Measurements from ENCODE around the gene ATIC.
"Not testable (repeated sequence)": the region's sequence is repeated elsewhere in the genome, so short reads cannot be mapped to it uniquely, and the experiment has no call there.

ATIC gene

DNA sequence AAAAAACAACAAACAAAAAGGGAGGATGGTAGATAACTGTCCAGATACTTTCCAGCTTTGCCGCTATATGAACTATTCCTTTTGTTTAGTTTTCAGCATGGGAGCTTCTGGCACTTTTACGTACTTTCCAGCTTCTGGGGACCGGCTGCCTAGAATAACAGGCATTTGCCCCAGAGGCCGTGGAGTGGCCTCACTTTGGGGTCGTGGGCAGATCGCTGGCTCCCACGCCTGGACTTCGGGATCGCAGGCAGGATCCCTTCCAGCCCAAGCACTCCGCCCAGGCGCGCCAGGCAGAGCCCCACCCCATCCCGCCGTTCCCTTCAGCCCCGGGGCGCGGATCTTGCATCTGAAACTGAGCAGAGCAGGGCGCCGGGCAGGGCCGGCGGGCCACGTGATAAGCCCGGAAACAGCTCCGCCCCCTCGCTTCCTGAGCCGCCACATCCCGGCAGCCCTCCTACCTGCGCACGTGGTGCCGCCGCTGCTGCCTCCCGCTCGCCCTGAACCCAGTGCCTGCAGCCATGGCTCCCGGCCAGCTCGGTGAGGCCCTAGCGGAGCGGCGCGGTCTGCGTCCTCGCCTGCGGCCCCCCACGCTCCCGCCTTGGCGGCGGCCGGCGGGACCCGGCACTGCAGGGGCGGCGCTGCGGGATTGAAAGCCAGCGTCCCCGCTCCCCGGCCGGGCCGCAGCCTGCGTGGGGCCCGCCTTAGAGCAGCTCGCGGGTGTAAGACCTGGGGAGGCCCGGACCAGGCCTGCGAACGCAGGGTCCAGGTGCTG, at the start of gene ATIC:
TSS of gene ATIC (plus strand) at position 435 of the 772 bp plus-strand sequence. CDS start at position 519, 84 bp downstream.
- DNase-seq (ENCODE audit: low read depth, low spot score) = peak; percentile 99

DNA sequence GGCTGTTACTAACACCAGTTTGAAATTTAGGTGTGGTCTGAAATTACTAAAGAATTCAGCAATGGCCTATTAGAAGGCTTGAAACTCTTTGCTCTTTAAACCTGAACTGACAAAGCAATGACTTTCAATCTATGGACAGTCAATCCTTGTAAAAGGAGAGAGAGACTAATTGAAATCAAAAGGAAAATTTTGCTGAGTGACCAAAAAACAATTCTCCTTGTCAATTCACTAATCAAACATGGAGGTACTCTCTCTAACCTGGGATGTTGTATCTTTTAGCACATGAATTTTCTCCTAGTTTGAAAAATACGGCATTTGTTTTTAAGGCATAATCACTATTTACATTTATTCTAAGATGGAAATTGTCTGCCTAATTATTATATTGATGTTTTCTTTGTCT, 49.6 kb upstream of the ATIC start:
- no peak for DNase-seq (ENCODE audit: low read depth, low spot score)

DNA sequence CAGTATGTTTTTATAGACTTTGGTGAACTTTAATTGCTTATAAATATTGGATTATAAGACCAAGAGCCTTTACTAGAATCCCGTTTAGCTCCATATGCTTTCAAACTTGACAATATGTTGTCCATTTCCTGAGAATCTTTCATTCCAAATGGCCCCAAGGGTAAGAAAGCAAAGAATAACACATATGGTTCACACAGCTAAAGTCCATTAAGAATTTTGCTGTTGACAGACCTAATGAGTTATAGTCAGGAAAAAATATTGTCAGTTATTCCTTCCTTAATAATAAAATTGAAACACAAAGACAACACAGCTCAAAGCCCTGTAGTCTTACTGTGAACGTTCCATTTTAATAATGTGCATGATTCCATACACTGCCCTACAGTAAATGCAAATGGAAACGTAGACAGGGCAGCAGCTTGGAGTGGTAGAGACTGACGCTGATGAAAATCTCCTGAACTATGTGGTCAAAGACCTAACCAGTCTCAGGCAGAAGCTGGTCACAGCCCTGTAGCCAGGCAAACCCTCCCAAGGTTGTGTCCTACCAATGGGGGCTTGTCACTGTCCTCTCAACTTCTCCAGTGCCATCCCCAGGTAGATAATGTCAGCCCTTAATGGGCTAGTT, 49.0 kb upstream of the ATIC start:
- no peak for DNase-seq (ENCODE audit: low read depth, low spot score)

DNA sequence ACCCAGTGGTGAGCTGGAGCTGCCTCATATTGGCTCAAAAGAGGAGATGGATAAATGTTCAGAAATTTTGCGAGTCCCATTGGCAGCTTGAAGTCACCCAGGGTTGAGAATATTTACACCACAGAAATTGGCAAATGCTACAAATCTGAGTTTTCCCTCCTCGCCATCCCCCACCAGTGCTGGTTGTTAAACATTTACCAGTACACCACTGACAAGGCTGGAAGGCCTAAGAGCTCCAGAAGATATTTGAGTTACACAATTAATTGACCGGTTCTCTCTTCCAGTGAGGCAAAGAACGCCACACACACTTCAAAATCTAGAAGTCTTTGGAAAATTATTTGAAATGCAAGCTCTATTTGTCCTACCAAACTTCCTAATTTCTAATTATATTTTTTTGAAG, 47.5 kb upstream of the ATIC start:
- no peak for DNase-seq (ENCODE audit: low read depth, low spot score)

DNA sequence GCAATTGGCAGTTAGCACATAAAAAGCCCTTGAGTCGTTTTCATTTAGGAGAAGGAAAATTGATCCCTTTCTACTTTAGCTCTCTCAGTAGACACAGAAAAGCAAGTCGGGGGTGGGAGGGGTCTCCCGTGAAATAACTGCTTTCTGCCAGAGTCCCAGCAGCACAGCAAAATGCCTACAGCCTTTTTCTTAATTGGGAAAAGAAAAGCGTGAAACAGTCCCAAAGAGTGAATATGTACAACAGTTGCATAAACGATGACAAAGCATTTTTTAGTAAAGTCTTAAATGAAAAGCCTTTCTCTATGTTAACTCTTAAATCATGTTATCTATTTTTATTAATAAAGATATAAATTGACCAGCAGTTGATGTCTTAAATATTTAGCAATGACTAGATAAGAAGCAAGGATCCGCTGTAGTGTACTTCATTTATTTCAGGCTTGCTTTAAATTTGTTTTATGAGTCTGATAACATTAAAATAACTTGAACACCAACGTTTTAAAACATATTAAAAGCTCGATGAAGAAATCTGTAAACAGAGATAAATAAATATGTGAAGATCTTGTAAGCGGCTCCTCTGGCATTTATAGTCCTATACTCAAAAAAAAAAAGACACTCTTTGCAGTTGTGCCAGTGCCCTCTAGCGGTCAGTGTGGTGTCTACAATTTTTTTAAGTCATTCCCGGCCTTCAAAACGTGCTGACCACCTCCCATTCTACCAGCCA, 42.3 kb upstream of the ATIC start:
- peak; percentile 79 for DNase-seq (ENCODE audit: low read depth, low spot score)

DNA sequence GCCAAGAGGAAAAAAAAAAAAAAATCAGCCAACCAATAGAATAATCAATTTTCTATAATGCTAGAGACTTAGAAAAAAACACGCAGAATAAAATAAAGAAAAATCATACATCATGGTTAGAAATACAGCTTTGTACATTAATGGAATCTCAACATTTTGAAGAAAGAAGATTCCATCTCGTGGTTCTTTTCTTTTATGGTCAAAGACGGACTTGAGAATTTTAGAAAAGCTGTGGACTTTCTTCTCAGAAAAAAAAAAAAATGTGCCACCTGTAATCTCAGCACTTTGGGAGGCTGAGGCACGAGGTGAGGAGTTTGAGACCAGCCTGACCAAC, 41.8 kb upstream of the ATIC start:
- no peak for DNase-seq (ENCODE audit: low read depth, low spot score)

DNA sequence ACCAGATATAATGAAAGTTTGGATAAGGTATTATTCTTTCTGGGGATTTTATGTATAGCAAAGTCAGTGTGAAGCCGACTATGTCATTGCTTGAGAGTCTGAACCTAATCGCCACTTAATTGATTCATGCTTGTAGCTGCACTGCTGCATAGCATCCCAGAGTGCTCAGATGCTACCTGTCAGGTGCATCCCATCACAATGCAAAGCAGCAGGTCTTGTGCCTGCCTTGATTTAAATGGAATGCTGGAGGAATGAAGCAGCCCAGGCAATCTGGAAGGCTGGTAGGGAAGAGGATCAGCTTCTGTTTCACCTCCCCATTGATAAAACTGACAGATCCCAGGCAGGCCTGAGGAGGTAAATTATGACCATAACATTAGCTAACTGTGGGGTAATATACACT, 40.4 kb upstream of the ATIC start:
- DNase-seq (ENCODE audit: low read depth, low spot score) = peak; percentile 49

DNA sequence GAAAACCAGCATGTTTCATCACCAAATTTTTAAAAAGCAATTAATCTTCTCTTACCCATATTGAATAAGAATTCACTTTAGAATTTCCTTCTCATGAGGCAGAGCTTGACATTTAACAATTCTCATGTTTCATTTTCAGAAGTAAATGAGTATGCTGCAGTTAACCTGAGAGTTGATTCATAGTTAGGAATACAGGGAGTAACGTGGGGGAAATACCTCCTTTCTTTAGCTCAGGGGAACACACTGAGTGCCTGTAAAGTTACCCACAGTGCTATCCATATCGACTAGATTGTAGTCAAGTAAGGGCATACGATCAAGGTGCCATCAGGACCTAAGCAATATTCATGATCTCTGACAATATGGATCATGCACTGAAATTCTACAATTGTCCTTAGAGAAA, 38.9 kb upstream of the ATIC start:
- DNase-seq (ENCODE audit: low read depth, low spot score) = no peak

DNA sequence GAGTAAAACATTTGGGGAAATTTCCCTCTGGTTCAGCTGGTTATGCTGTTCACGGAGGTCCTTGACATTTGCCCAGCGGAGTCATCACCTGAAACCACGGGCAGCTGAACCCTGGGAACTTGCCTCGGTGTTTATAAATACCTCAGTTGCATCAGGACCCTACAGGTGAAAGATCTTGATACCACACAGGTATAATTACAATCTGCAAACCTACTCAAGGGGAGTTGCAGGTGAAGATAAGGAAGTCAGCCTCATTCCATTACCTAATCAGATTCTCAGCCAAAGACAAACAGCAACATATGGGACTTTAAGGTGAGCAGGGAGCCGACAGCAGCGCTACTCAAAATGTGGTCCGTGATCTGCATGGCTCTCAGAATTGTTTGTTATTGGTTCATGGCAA, 37.0 kb upstream of the ATIC start:
- DNase-seq (ENCODE audit: low read depth, low spot score) = no peak

DNA sequence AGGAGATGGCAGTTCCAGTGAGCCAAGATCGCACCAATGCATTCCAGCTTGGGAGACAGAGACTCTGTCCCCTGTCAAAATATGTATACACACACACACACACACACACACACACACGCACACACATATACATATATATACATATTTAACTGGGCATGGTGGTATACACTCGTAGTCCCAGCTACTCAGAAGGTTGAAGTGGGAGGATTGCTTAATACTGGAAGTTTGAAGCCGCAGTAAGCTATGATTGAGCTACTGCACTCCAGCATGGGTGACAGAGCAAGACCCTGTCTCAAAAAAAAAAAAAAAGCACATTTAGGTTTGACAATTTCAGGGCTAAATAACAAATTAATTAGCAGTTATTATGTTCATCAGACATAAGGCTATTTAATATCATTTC, 36.0 kb upstream of the ATIC start:
- DNase-seq (ENCODE audit: low read depth, low spot score) = no peak

DNA sequence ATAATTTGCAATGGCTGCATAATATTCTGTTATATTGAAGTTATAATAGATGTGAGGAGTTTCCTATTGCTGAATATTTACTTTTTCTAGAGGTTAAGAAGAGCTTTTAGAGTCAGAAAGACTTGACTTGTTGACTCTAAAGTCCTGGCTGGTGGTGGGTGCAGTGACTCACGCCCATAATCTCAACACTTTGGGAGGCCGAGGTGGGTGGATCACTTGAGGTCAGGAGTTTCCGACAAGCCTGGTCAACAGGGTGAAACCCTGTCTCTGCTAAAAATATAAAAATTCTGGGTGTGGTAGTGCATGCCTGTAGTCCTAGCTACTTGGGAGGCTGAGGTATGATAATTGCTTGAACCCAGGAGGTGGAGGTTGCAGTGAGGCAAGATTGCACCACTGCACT, 33.9 kb upstream of the ATIC start:
- no peak for DNase-seq (ENCODE audit: low read depth, low spot score)

DNA sequence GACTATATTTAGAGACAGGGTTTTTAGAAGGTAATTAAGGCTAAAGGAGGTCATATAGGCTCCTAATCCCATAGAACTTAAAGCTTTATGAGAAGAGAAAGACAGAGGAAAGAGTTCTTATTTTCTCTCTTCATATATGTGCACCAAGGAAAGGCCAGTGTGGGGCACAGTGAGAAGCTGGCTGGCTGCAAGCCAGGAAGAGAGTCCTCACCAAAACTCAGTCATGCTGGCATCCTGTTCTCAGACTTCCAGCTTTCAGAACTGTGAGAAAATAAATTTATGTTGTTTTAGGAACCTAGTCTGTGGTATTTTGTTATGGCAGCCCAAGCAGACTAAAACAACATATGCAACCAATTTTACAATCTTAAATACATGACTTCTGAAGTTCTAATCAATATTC, 31.5 kb upstream of the ATIC start:
- no peak for DNase-seq (ENCODE audit: low read depth, low spot score)

DNA sequence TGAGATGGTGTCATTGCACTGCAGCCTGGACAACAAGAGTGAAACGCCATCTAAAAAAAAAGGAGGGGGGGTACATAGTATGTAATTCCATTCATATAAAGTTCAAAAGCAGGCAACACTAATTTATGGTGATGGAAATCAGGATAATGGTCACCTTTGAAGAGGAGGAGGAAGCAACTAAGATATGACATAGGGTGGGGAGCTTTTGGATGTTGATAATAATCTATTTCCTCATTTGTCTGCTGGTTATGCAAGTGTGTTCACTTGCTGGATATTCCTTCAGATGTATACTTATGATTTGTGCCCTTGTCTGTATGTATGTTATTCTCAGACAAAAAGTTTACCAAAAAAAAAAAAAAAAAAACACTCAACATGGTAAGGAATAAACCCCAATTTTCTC, 28.6 kb upstream of the ATIC start:
- DNase-seq (ENCODE audit: low read depth, low spot score) = no peak

DNA sequence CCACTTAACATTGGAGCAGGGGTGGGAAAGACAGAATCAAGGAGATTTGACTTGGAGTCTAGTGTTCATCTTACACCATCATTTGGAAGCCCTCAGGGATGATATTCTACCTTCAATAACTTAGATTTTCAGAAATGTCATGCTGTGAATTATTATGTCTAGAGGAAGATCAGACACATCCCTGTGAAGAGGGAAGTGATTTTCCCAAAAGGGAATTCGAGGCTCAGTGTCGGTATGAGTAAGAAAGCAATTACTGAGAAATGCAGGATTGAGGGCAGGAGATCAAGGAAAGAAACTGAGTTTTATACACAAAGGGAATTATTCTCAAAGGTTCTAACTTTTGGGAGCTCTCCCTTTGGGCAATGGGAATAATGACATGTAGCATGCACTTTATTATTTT, 25.6 kb upstream of the ATIC start:
- no peak for DNase-seq (ENCODE audit: low read depth, low spot score)

DNA sequence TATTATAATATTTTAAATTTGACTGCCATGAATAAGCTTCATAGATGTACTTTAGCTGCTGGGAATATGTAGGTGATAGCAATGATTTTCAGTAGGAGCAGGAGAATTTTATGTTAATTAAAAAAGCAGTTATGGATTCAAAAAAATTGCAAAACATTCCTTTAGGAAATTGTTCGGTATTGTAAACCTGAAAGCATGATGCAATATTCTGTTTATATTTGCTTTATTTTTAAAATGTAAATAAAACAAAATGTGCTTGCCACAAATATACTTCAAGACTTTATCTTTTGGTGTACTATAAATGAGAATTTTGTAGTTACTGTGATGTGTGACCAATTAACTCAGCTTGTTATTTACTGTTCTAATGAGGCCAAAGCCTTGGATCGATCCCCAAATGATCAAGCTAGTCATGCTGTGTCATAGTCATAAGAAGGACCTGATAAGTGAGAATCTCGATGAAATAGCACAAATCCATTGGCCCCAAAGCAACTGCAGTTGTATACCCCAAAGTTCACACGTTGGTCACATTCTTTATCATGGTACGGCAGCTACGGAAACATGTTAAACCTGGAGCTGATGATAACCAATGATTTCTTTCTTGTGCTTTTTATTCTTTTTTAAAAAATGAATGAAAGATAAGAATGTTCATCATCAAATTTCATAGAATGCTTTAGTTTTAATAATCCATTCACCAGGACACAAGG, 23.6 kb upstream of the ATIC start:
- DNase-seq (ENCODE audit: low read depth, low spot score) = no peak

DNA sequence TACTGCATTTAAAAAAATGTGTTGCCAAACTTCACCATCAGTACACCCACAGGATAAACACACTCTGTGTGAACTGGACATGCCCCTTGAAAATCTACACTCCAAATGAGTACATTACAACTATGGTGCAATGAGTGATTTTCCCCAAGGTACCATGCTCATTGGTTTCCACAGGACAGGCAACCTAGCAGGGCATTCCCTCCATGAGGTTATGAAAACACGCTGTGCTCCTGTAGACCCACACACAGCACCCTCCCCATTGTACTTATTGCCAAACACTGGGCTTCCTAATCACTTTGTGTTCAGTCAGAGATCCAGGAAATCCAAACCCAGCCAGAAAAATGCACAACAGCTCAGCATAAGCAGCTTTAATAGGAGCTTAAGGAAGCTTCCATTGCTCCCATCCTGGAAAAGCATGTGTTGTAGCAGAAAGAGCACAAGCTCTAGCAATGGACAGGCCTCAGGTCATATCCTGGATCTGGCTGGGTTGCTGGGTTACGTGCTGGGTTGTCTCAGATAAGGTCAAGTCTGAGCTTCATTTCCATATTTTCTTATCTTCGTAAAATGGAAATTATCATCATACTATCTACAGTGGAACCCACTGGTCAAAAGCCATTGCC, 20.8 kb upstream of the ATIC start:
- no peak for DNase-seq (ENCODE audit: low read depth, low spot score)

DNA sequence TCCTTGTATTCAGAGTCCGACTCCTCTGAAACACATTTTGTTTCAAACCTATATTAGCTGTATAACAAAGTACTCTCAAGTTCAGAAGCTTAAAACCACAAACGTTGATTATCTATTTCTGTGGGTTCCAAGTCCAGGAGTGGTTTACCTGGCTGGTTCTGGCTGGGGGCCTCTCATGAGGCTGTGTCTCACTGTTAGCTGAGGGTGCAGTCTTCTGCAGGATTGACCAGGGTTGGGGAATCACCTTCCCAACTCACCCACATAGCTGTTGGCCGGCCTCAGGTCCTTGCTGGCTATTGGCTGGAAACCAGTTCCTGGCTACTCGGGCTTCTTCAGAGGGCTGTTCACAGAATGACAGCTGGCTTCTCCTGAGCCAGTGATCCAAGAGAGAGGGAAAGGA, 18.0 kb upstream of the ATIC start:
- no peak for DNase-seq (ENCODE audit: low read depth, low spot score)

DNA sequence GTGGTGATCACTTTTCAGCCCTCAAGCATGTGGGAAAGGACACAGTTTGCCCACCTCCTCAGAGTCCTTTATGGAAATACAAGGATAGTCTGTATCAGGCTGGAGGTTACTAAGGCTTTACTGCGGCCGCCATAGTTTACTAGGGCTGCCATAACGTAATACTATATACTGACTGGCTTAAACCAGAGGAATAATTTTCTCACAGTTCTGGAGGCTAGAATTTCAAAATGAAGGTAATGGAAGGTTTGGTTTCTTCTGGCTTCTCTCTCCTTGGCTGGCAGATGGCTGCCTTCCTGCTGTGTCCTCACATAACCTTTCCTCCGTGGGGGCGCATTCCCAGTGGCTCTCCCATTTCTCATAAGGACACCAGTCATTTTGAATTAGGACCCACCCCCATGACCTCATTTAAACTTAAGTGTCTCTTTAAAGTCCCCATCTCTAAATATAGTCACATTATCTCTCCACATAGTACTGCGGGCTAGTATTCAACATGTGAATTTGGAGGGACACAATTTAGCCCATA, 12.5 kb upstream of the ATIC start:
- DNase-seq (ENCODE audit: low read depth, low spot score) = no peak

DNA sequence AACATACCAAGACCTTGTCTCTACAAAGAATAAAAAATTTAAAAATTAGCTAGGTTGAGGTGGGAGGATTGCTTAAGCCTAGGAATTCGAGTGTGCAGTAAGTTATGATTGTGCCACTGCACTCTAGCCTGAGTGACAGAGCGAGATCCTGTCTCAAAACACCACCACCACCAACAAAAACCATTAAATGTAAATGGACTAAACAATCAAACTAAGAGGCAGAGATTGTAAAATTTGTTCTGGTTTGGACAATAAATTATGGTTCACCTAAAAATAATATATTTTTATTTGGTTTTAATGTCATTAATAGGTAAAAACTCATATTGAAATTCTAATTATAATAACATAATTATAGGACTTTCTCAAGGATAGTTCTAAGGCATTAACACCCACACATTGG, 9.9 kb upstream of the ATIC start:
- no peak for DNase-seq (ENCODE audit: low read depth, low spot score)

DNA sequence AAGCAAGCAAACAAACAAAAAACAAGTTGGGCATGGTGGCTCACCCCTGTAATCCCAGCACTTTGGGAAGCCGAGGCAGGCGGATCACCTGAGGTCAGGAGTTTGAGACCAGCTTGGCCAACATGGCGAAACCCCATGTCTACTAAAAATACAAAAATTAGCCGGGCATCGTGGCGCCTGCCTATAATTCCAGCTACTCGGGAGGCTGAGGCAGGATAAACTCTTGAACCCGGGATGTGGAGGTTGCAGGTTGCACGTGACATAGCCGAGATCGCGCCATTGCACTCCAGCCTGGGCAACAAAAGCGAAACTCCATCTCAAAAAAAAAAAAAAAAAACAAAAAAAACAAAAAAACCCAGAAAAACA, 617 bp upstream of the ATIC start:
- not testable (repeated sequence) for DNase-seq (ENCODE audit: low read depth, low spot score)

DNA sequence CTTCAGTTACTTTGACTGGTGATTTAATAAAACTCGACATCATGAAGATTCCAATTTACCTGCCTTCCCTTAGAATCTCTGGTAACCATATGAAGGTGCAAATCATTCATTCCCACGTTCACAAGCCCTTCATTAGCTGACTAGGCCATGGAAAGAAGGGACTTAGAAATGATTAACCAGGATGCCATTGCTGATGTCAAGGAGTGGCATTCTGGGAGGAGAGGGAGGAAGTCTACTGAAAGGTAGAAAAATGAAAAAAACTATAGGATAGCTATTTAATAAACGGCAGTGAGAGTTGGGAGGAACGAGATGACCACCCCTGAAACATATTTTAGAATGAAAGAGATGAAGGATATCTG, 1.4 kb downstream of the ATIC start:
- no peak for DNase-seq (ENCODE audit: low read depth, low spot score)

DNA sequence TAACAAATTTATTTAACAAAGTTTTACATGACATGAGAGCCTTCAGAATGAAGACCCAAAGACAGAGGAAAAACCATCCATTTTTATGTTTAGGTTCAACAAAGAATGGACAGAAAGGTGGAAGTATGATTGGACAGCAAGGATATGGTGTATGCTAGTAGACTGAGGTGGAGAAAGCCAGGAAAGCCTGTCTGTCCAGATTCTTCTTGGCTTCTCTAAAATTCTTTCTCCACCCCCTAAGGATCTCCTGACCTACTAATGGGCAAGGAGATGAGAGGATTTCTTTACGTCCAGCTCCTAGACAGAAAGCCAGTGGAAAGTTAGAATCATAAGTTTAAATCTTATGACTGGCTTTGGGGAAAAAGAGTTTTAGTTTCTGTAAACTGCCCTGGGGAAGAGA, 3.0 kb downstream of the ATIC start:
- peak; percentile 69 for DNase-seq (ENCODE audit: low read depth, low spot score)

Measured in ELF-1 (cell line).